Activated naive CD8-positive, alpha-beta T cell treated with anti-CD3 and anti-CD28 coated beads, Interleukin-2, amount 50 U/mL, for 16 hours (primary cell): ENCODE measurements around the gene DHDDS.
"Not testable (repeated sequence)": the region's sequence is repeated elsewhere in the genome, so short reads cannot be mapped to it uniquely, and the experiment has no call there.

ENCODE experiments used
- DNase-seq: peaks from one replicate; pipeline ENCODE4 v3.0.0-alpha.2; 2020; ENCODE audit warnings: low read depth, low spot score

DHDDS gene

GRCh38 chr1:26431979-26432695, at the start of gene DHDDS:
Gene DHDDS (plus strand): TSS chr1:26432321. CDS start chr1:26432946, 625 bp downstream.
- peak; percentile 94 for DNase-seq

GRCh38 chr1:26384076-26384475, 48.0 kb upstream of the DHDDS start:
- DNase-seq = no peak

GRCh38 chr1:26385063-26385462, 47.1 kb upstream of the DHDDS start:
- not testable (repeated sequence) for DNase-seq

GRCh38 chr1:26387447-26387846, 44.7 kb upstream of the DHDDS start:
- DNase-seq = no peak

DNA sequence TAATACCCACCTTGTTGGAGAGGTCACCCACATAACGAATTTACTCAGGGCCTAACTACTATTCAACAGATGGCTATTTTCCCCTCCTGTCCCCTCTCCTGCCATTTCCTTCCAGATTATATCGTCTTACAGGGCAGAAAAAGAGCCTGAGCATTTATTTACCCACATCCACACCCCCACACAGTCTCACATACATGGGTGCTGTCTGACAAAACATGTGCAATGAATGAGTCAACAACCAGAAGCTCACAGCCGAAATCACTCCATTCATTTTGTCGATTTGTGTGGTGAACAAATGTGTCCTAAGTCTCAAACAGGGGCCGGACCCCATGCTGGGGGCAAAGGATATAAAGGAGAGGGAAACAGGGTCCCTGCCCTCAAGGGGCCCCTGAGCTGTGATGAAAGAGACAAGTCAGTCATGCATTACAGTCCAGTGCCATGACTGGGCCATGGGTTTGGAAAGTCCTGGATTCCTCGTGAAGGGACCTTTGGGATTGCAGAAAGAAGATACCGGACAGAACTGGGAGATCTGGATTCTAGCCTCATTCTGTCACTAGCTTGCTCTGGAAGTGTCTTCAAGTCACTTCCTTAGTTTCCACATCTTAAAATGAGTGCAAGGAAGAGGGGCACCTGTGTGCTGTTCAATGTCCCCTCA, 43.2 kb upstream of the DHDDS start:
- no peak for DNase-seq

- DNase-seq = no peak
These were observed 42.4 kb upstream of the DHDDS start for GRCh38 chr1:26389604-26390247.

- no peak for DNase-seq
These were observed 40.7 kb upstream of the DHDDS start for GRCh38 chr1:26391450-26391849.

- no peak for DNase-seq
These were observed 36.4 kb upstream of the DHDDS start for GRCh38 chr1:26395754-26396153.

- no peak for DNase-seq
These were observed 33.1 kb upstream of the DHDDS start for GRCh38 chr1:26399034-26399433.

GRCh38 chr1:26401891-26402290, 30.2 kb upstream of the DHDDS start:
- no peak for DNase-seq

DNA sequence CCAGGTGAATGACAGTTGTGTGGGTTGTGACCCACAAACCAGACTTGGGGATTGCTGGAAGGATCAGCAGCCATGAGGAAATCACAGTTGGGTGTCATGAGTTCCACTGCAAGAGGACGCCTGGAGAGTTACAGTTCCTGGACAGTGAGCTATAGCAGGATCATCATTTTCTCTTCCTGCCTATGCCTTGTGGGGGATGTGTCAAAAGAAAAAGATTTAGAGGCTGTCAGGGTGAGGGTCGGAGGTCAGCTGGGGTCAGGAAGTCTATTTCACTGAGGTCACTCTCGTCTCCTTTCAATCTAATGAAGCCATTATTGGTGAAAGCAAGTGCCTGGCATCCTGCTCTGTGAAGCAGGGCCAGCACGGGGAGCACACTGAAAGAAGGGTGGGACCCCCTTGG, 28.5 kb upstream of the DHDDS start:
- DNase-seq = no peak

DNA sequence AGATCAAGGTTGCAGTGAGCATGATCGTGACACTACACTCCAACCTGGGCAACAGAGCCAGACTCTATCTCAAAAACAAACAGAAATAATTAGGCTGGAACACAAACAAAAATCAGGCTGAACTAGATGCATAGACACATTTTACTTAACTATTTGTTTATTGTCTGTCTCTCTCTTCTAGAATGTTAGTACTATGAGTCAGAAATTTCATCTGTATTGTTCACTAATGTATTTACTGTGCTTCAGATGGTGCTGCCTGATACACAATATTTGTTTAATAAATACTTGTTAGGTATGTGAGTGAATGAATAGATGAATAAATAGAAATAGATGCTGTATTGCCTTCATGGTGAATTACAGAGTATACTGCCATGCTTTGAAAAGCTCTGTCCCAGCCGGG, 27.5 kb upstream of the DHDDS start:
- no peak for DNase-seq

DNA sequence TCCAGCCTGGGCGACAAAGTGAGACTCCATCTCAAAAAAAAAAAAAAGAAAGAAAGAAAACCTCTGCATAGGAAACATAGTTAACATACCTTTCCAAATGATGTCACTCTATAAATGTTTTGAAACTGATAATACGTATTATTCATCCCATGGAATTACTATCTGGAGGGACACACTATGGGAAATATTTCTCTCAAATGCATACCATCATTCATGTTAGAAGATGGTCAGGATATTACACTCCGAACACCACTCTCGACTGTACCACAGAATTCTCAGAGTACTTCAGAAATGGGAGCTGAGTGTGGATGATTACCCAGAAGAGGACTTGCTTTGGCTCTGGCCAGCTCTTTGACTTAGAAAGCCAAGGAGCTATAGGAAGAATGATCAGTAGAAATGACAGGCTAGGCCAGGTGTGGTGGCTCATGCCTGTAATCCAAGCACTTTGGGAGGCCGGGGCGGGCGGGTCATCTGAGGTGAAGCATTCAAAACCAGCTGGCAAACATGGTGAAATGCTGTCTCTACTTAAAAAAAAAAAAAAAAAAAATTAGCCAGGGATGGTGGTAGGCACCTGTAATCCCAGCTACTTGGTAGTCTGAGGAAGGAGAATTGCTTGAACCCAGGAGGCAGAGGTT, 26.7 kb upstream of the DHDDS start:
- DNase-seq = no peak

GRCh38 chr1:26408604-26409003, 23.5 kb upstream of the DHDDS start:
- peak; percentile 35 for DNase-seq

DNA sequence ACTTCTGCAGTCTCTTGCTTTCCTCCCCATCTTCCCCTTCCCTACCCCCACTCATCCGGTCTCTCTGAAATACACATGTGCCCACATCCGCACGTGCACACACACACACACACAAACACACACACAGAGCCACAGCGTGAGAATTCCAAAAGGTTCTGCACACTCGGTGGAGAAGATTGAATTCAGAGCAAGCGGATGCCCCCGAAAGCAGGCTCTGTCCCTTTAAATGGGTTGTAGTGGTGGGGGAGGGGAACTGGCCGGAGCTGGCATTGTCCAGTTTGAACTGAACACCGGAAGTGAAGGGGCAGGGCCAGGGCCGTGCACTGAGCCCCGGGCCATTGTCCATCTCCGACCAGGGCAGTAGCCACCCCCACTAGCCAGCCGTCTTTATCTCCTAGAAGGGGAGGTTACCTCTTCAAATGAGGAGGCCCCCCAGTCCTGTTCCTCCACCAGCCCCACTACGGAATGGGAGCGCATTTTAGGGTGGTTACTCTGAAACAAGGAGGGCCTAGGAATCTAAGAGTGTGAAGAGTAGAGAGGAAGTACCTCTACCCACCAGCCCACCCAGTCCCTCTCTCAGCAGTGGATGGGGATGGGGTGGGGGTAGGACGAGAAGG, 22.8 kb upstream of the DHDDS start:
- DNase-seq = no peak

DNA sequence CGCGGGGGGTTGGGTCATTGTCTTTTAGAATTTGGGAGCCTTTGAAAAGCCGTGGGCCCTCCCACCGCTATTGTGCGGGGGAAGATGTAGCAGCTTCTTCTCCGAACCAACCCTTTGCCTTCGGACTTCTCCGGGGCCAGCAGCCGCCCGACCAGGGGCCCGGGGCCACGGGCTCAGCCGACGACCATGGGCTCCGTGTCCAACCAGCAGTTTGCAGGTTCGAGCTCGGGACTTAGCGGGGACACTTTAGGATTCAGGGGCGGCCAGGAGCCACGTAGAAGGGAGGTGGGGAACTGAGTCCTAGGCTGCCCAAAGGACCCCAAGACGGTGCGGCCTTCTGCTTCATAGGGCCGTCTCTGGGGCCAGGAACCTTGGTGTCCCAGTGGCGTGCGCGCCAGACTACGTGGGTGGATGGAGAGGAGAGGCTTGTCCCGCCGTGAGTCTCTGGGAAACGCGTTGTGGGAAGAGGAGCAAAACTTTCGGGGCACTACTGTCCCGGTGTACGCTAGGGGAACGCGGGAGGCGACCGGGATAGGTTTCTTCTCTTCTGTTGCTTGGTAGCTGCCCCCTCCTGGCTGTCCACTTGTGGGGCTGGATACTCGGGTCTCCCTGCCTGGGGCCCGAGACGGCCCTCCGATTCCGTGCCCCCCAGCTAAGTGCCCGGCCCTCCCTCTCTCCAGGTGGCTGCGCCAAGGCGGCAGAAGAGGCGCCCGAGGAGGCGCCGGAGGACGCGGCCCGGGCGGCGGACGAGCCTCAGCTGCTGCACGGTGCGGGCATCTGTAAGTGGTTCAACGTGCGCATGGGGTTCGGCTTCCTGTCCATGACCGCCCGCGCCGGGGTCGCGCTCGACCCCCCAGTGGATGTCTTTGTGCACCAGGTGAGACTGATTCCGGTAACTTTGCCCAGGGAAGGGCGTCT, 21.2 kb upstream of the DHDDS start, which contains the start of gene LIN28A:
LIN28A (plus strand) TSS at position 112 of the 918 bp plus-strand sequence; CDS start at position 187, 75 bp downstream.
- no peak for DNase-seq

GRCh38 chr1:26411624-26412074, 20.5 kb upstream of the DHDDS start:
- DNase-seq = no peak

DNA sequence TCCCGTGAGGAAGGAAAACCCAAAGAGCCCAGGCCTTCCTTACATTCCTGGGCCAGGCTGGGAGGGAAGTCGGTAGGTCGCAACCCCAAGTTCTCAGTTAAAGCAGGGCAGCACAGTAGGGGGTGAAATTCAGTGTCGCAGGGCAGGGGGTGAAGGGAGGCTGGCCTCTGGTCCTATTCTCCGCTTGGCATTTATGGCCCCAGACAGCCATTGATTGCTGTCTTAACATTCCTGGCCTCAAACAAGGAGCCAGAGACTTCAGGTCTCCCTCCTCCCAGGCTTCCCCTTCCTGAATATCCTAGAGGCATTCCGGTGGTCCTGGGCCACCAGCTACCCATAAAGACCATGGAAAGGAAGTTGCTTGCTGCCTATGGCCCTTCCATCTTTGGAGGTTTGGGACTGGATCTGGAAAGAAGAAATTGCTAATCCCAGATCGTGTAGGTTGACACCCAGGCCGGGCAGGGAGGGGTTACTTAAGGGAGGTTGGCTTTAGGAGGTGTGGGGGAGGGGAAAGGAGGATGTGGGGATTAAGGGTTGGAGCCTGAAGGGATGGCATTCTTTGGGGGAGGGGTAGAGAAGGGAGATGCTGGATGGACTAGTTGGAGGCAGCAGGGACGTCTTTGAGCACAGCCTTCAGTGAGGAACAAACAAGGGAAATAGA, 19.8 kb upstream of the DHDDS start:
- no peak for DNase-seq

DNA sequence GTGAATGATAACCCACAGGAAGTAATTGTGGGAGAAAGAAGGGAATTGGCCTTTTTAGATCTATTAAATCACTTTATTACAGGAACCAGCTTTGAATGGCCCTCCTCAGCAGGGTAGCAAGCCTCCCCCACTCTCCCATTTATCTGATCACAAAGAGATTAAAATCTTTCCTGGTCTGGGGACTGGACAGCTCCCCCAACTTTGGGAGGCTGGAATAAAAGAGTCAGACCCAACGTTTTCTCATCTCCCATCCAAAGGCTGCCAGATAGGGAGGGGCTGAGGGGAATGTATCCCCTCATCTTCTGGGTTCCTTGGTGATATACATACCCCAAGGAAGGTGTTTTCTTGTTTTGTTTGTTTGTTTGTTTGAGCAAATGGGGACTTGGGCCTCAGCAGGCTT, 19.1 kb upstream of the DHDDS start:
- no peak for DNase-seq

DNA sequence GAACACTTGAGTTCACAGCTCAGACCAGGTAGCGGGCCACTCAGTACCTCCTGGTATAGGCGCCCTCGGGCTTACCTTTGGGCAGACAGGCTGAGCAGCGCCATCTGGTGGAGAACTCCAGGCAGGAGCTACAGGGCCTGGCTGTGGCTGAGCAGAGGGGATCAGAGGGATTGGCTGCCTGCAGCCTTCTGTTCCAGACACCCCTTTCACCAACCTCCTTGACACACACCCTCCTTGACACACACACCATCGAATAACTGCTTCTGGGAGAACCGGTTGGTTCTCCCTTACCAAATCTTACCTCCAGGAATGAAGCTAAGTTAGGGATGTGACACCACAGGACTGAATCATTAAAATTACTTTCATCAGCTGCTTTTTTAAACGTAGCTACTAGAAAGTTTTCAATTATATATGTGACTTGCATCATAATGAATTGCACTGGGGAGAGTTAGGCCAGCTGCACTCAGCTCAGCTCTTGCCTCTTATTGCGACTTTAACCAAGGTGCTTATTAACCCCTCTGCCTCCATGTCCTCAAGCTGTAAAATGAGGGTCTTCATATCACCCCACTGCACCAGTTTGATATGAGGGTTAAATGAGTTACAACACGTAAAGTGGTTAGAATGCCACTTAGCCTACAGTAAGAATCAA, 14.9 kb upstream of the DHDDS start:
- peak; percentile 73 for DNase-seq
